HG02763 (cell line): ENCODE measurements around the gene PALM.
"Not testable (repeated sequence)": the region's sequence is repeated elsewhere in the genome, so short reads cannot be mapped to it uniquely, and the experiment has no call there.

Experiments
- ATAC-seq: cut with Tn5 transposase; IDR thresholded peaks from one replicate; pipeline ENCODE4 v1.9.1; 2021; ENCODE audit warnings: mild to moderate bottlenecking, moderate library complexity; ENCODE audit not compliant: unreplicated experiment

The PALM gene

GRCh38 chr19:708154-709143 lies at the start of gene PALM:
PALM (plus strand) TSS chr19:708935; CDS start chr19:709147, 212 bp downstream.
- no peak for ATAC-seq

- ATAC-seq = no peak
Observed at GRCh38 chr19:660793-661426, 47.8 kb upstream of the PALM start.

GRCh38 chr19:661427-662196 lies 47.1 kb upstream of the PALM start:
- ATAC-seq = no peak

- peak; percentile 6 for ATAC-seq
Observed at GRCh38 chr19:662207-662961, 46.4 kb upstream of the PALM start.

GRCh38 chr19:662962-663681 lies 45.6 kb upstream of the PALM start, which contains the start of gene RNF126:
RNF126 (minus strand) TSS chr19:663214; CDS start chr19:663121, 93 bp downstream.
- ATAC-seq = peak; percentile 70

GRCh38 chr19:663682-664117 lies 45.0 kb upstream of the PALM start:
- ATAC-seq = no peak

- no peak for ATAC-seq
Observed at GRCh38 chr19:664913-665443, 43.8 kb upstream of the PALM start.

- not testable (repeated sequence) for ATAC-seq
Observed at GRCh38 chr19:666985-667573, 41.7 kb upstream of the PALM start.

- ATAC-seq = not testable (repeated sequence)
Observed at GRCh38 chr19:668675-669434, 39.9 kb upstream of the PALM start.

- ATAC-seq = no peak
Observed at GRCh38 chr19:670609-671075, 38.1 kb upstream of the PALM start.

GRCh38 chr19:674282-675151 lies 34.2 kb upstream of the PALM start:
- ATAC-seq = no peak

GRCh38 chr19:676007-676338 lies 32.8 kb upstream of the PALM start:
- ATAC-seq = no peak

- ATAC-seq = no peak
Observed at GRCh38 chr19:676339-677105, 32.2 kb upstream of the PALM start, which contains the start of gene FSTL3. FSTL3 (plus strand) TSS chr19:676392; CDS start chr19:676424, 32 bp downstream.

- no peak for ATAC-seq
Observed at GRCh38 chr19:677201-677600, 31.5 kb upstream of the PALM start.

- no peak for ATAC-seq
Observed at GRCh38 chr19:677601-678436, 30.9 kb upstream of the PALM start.
